ENCODE results near the gene DZIP3.

GRCh38 chr3:108736821-108737220, 147.3 kb downstream of the DZIP3 start:
- TF ChIP-seq CTCF (conservative IDR thresholded peaks at IDR 0.05 in 1 of 2, IDR thresholded peaks at IDR 0.05 in 1 of 2; ENCODE audit: low read depth in 1 of 2, low read length in 2 of 2) (no peak), EZH2 (IDR thresholded peaks at IDR 0.05; ENCODE audit: low read length, missing control alignments) (no peak)
